Stimulated activated CD8-positive, alpha-beta memory T cell treated with anti-CD3 and anti-CD28 coated beads, Interleukin-2, amount 100 ng/mL, for 1 hour (primary cell): ENCODE results near the gene SIX5.
A peak's percentile ranks its signal among the peaks of the same experiment; 100 is the strongest.
"Not testable (repeated sequence)": the region's sequence is repeated elsewhere in the genome, so short reads cannot be mapped to it uniquely, and the experiment has no call there.

ENCODE experiments used
- DNase-seq, 2 donors: peaks; one replicate each; pipeline ENCODE4 v3.0.0-alpha.2; 2020; ENCODE audit warnings: low read depth in 2 of 2

The SIX5 gene

DNA sequence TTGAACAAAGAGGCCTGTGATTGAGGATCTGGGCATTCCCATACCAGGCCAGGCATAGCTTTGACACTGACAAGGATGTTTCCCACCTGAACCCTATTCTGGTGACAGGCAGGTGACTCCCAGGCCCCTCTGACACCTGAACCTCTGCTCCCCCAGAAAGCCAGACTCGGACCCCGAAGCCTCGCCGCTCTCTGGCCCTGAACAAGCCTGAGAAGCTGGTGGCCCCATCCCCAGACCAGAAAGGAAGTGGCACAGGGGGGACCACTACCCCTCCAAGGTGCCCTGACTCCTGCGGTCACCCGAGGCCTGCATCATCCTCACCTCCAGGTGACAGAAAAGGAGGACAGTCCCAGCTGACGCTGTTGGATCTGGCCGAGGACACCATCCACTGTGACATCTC lies 14.7 kb downstream of the SIX5 start:
- DNase-seq: no peak

DNA sequence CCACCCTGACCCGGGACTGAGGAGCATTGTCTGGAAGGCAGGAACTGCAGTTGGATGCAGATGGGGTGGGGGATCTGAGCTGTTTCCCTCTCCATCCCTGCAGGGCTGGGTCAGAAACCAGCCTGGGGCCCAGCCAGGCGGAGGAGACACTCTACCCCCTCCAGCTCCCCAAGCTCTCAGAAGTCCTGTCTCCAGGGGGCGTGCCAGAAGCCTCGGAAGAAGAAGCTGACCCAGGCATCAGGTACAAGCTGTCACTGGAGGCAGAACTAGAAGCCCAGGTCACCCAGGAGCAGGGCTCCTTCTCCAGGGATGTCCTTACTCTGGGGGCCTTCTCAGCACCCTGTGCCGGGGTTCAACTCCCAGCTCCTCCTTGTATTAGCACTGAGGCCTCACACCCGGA lies 15.5 kb downstream of the SIX5 start:
- DNase-seq: no peak

DNA sequence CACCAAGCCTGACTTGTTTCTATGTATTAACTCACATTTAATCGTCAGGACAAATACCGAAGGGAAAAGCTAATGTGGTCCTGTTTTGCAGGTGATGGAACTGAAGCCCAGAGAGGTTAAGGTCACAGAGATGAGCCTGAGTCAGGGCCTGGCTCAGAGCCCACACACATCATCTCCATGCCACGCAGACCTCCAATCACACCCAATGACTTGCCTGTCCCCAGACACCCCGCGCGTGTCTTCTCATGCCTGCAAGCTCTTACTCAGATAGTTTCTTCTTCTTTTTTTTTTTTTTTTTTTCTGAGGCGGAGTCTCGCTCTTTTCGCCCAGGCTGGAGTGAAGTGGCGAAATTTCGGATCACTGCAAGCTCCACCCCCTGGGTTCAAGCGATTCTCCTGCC lies 16.4 kb downstream of the SIX5 start:
- DNase-seq: no peak

DNA sequence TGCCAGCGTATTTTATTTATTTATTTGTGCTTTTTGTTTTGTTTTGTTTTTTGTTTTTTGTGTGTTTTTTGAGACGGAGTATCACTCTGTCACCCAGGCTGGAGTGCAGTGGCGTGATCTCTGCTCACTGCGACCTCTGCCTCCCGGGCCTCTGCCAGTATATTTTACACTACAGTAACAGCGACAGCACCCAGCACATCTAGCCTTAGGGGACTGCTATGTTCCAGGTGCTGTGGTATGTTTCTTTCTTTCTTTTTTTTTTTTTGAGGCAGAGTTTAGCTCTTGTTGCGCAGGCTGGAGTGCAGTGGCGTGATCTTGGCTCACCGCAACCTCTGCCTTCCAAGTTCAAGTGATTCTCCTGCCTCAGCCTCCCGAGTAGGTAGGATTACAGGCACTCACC lies 17.6 kb downstream of the SIX5 start:
- DNase-seq: not testable (repeated sequence)

DNA sequence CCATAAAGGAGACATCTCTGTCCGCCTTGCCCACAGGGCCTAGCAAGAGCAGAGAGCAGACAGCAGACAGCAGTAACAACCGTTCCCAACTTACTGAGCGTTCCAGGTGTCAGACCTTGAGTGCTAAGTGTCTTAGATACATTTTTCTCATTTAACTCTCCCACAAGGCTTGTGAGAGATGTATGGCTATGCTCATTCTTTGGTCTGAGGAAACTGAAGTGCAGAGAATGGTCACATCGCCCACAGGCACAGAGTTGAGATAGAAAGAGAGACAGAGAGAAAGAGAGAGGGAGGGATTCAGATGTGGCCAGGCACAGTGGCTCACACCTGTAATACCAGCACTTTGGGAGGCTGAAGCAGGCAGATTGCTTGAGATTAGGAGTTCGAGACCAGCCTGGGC lies 21.5 kb downstream of the SIX5 start:
- DNase-seq: no peak

DNA sequence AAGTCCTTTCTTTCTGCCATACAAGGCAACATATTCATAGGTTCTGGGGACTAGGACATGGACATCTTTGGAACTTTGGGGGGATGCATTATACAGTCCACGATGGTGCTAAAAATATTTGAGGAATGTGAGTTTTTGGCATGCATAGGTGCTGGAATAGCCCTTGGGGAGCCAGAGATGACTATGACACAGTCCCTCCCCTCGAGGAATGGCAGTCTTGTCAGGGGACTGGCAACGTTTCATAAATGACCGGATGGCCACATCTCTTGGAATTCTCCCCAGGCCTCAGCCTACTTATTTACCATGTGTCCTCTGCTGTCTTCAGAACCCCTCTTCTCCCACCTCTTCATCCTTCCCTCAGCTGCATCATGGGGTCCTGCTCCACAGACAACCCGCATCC lies 22.2 kb downstream of the SIX5 start:
- no peak for DNase-seq

DNA sequence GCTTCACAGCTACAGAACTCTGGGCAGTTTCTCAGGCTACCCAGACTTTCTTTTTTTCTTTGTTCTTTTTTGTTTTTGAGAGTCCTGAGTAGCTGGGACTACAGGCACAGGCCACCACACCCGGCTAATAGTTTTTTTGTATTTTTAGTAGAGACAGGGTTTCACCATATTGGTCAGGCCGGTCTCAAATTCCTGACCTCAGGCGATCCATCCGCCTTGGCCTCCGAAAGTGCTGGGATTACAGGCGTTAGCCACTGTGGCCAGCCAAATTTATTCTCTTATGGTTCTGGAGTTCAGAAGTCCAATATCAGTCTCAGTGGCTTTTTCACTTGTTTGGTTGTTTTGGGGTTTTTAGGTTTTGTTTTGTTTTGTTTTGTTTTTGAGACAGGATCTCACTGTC lies 23.4 kb downstream of the SIX5 start:
- no peak for DNase-seq

DNA sequence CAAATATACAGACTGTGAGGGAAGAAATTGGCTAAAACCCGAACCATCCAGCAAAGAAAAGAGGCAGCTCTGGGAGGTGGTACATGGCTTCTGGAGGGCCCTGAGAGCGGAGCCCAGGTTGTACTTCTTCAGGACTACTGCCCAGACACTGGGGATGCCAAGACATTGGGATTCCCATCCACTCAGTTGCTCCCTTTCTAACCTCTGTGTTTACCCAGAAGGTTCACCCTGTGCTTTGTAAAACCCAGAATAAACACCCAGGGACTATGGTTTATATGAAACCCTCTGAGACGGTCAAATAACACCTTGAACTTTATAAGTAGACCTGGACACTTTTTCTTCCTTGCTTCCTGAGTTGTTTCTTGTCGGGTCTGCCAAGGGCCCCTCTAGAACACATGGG lies 26.1 kb downstream of the SIX5 start:
- DNase-seq: no peak

DNA sequence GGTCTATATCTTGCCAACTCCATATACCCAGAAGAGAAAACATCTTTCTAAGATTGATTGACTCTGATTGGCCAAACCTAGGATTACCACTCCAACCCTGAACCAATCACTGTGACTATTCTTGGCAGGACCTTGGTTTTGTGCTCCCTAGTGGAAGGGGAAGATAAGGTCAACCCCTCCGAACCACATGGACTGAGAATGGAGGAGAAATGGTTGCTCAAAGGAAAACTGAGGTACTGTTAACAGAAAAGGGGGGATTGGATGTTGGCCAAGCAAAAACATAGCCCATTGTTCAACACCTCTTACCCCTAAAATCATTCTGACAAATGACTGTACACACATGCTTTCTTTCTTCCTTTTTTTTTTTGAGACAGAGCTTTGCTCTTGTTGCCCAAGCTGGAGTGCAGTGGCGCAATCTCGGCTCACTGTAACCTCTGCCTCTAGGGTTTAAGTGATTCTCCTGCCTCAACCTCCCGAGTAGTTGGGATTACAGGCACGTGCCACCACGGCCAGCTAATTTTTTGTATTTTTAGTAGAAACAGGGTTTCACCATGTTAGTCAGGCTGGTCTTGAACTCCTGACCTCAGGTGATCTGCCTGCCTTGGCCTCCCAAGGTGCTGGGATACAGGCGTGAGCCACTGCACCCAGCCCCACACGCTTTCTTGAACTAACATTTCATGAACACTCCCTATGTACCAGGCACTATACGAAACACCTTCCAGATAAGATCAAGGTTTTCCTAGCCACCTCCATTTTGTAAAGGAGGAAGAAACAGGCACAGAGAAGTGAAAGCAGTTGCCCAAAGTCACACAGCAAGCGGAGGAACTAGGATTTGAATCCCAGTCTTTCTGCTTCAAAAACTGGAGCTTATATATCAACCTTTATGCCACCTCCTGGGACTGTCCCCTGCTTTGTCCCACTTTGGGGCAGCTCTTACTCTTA lies 29.3 kb downstream of the SIX5 start:
- DNase-seq: no peak

DNA sequence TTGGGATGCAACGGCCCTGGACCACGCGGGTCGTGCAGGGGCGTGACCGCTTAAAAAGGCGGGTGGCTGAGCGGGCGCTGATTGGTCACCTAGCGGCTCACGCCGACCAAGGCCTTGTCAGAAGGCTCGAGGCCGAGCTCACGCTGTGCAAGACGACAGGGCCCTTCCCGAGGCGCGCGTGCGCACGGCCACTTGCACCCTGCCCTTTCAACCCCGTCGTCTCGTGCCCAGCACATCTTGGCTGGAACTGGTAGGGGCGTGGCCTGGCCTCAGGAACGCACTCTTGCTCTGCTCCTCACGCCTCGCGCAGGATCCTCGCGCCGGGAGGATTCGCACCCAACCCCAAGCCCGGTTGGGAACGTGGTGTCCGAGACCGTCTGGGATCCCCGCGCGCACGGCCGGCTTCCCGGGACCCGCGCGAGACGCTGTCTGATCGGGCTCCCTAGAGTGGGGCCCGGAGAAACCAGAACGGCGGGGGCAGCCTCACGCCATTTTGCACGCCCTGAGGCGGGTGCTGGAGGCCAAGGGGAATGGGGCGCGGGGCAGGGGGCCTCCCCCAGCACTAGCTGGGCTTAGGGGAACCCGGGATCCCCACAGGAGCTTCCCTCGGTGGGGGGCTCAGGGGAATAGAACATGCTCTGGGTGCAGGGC lies 35.8 kb downstream of the SIX5 start, which contains the start of gene MEIOSIN:
TSS of gene MEIOSIN (plus strand) at position 280 of the 651 bp plus-strand sequence. CDS start 1,938 bp downstream, outside the sequence.
- DNase-seq: no peak

DNA sequence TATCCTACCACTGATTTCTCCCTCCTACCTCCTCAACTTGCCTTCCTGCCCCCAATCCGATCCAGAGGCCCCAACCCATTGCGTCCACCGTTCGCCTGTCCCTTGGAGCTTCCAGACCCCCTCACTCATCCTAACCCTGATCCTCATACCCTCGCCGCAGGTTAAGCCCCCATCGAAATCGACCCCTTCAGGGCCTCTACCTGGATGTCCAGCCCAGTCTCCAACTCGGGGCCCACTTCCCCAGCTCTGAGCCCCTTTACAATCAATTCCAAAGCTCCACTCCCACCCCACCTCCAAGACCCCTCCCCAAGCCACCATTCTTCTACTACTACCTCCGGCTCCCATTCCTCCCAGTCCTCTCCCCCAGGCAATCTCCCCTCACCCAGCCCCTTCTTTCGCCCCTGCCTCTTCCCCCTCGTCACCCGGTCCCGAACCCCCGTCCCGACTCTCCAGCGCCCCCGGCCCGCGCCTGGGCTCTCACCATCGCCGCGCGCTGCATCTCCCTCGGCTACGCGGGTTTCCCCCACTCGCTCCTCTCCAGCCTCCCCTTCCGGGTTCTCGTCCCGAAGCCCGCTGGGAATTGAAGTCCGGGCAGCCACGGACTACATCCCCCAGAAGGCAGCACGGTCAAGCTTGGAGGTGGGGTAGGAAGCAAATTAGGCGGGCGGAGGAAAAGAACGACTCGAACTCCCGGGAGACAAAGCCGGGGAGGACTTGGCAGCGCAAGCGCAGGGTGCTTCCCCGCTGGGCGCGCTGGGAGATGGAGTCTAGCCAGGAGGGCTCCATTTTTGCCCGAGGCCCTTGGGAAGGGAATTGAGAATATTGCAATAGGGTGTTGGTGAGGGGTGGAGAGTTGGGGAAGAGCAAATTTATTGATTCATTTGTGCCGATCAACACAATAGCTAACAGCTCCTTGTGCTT lies 38.4 kb downstream of the SIX5 start, which contains the start of gene FBXO46:
TSS of gene FBXO46 (minus strand) at position 529 of the 921 bp plus-strand sequence. CDS start 17,401 bp downstream, outside the sequence.
- peak; percentile 78 to 83 for DNase-seq

DNA sequence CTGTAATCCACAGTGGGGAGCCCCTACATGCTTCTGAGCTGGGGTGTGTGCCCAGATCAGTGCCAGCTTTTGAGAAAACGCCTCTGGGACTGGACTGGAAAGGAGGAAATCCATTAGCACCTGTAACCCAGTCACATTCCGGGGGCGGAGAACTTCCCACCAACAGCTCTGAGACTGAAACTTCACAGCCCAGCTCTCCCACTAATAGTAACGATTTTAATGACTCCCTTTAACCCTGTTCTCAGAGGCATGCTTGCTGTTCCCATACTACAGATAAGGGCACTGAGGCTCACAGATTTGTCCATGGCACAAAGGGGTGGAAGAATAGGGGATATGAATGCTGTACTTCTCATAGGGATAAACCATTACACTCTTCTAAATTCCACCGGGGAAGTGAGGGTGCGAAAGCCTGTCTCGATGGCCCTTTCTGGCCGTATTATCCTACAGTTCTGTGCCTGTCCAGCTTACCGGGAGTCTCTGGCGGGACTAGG lies 39.2 kb downstream of the SIX5 start:
- DNase-seq: no peak

DNA sequence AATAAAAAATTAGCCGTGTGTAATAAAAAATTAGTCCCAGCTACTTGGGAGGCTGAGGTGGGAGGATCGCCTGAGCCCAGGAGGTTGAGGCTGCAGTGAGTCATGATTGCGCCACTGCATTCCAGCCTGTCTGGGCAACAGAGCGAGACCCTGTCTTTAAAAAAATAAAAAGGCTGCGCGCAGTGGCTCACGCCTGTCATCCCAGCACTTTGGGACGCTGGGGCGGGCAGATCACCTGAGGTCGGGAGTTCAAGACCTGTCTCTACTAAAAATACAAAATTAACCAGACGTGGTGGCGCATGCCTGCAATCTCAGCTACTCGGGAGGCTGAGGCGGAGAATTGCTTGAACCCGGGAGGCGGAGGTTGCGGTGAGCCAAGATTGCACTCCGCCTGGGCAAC lies 40.4 kb downstream of the SIX5 start:
- not testable (repeated sequence) for DNase-seq

DNA sequence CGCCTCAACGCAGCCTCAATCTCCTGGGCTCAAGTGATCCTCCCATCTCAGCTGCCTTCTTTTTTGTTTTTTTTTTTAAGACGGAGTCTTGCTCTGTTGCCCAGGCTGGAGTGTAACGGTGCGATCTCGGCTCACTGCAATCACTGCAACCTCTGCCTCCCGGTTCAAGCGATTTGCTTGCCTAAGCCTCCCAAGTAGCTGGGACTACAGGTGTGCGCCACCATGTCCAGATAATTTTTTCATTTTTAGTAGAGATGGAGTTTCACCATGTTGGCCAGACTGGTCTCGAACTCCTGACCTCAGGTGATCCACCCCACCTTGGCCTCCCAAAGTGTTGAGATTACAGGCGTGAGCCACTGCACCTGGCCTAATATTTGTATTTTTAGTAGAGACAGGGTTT lies 49.0 kb downstream of the SIX5 start:
- DNase-seq: not testable (repeated sequence)

DNA sequence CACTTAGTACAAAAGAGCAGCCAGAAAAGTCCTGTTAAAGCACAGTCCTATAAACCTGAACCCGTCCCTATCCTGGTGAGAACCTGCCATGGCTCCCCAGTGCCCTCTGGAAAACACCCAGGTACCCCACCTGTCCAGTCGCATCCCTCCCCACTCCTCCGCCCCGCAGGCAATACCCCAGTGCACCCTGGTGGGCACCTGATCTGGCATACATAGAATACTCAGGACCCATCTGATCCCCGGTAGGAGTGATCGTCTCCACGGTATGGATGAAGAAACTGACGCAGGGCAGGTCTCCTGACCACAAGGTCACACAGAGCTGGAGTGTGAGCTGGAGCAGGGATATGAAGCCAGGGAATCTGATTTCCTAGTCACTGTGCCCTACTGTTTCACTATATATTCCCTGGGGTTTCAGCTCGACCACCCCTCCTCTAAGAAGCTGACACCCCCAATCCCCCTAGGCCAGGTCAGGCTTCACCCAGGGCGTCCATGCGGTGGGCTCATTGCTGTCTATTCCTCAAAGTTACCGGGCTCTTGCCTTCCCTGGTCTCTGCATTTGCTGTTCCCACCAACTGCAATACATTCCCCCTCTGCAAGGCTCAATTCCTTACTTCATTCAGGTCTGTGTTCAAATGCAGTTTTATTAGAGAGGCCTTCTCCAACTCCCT lies 50.9 kb downstream of the SIX5 start:
- no peak for DNase-seq

DNA sequence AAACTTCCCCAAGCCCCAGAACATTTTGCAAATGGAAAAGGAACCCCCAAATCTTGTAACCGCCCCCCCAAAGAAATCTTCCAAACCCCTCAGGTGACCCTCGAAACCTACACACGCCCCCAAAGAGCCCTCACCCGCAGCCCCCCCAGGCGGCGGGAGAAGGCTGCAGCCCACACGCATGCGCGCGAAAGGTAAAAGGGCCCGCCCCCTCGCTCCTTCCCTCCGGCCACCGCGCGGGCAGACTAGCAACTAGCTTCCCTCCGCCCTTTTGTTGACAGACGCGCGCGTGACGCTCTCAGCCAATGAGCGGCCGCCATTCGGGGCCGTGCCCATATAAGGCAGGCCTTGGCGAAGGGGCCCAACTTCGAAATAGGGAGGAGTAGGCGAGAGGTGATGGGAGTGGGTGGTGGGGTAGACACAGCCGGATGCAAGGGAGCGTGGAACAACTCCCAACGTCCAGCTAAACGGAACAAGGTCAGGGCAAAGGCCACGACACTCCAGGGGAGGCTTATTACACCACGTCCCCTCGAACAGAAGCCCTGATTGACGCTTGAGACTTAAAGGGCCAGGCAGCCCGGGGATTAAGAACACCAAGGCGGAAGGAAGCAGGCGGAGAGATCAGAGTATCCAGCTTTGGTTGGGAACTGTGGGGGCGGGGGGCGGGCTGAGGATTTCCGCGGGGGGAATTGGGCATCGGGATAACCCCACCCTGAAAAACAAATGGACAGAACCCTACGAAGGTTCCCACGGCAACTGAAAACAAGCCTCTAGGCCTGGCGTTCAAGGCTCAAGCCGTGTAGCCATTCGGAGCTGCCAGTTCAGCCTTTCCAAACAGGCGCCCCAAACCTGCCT lies 51.7 kb downstream of the SIX5 start:
- DNase-seq: peak; percentile 95

DNA sequence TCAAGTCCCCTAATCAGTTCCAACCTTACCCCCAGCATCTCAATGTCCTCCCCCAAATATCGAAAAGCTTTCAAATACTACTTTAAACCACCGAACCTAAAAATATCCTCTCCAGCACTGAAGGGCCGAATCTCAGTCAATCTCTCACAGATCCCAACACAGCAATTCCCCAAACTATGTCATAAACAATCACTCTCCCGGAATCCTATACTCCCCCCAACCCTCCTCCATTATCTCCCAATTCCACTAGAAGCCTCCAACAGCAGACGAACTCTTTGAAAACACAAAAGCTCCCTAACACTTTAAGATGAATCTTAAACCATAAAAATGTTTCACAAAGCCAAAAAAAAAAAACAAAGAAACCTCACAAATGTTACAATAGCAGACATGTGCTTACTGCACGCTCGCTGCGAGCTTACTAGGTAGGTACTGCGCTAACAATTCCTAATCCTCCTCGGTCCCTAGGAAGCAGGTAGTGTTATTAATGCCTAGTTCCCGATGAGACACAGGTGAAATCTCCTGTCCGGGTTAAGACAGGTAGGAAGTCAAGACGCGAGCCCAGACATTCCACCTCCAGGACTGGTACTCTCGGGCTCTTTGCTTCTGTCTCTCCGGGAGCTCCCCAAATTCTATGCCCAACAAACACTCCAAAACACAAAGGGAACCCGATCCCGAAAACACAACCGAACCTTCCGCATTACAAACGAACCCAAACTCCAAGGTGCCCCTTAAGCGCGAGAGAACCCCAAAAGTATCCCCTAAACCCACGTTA lies 52.5 kb downstream of the SIX5 start:
- DNase-seq: no peak

DNA sequence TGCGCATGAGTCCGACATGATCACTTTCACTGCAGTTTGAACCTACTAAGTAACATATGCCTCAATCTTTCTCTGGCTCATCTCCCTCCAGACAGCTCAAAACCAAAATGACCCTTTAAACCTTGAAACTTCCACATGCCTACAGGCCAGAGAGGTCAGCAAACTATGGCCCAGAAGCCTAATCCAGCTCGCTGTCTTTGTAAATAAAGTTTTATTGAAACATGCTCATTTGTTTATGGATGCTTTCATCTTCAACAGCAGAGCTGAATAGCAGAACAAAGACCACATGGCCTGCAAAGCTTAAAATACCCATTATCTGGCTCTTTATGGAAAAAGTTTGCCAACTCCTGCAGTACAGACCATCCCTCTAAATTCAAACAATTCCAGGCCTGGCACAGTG lies 53.9 kb downstream of the SIX5 start:
- no peak for DNase-seq
